ENCODE measurements around the gene MTFMT.
A peak's percentile ranks its signal among the peaks of the same experiment; 100 is the strongest.
"Not testable (repeated sequence)": the region's sequence is repeated elsewhere in the genome, so short reads cannot be mapped to it uniquely, and the experiment has no call there.

Gene MTFMT

DNA sequence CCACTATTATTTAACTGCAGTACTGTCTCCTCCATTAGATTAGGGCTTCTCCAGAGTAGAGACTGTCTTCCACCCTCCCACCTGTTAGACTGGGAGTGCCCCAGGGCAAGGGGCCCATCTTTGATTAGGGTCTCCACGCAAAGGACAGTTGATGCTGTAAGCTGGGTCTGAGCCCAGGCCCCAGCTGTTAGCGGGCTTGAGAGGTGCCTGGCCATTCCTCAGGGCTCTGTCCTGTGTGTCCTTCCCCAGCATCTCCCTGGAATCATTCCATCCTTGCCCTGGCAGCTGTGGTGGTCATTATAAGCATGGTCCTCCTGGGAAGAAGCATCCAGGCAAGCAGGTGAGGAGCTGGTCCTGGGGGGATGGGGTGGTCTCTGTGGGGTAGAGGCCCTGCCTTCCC, 21.8 kb upstream of the MTFMT start:
- peaks cover 0 to 4% (median 0%) of the 10 kb centered on the region in 11 experiments; a peak in 1 of 22 replicates for H4K20me1 ChIP-seq
- peaks cover 27 to 41% (median 37%) of the 10 kb centered on the region in 10 experiments for H3K4me1 ChIP-seq
- H3K9me3 ChIP-seq (replicated peaks in 1 of 11): no peaks in the 10 kb centered on the region
- H3K9ac ChIP-seq: no peak overlapping the region
- H3K36me3 ChIP-seq: no peaks in the 10 kb centered on the region
- H3K27ac ChIP-seq: no peak overlapping the region
- no peaks in the 10 kb centered on the region for H3K27me3 ChIP-seq
- no peak for TF ChIP-seq Cebpa-rat (IDR thresholded peaks at IDR 0.05)
- H3K4me2 ChIP-seq: no peak overlapping the region
- H3K4me3 ChIP-seq: no peak overlapping the region

DNA sequence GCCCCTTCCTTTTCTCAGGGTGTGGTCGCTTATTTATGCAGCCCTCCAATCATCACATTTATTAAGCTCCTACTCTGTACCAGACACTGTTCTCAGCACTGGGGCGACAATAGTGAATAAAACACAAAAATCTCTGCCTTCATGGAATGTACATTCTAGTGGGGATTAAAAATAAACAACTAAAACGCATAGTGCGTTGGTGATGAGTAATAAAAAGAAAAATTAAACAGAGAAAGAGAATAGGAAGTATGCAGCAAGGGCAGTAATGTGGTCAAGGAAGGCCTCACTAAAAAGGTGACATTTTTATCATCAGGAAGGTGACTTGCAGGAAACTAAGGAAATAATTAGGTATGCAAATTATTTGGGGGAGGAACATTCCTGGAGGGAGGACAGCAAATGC, 20.8 kb upstream of the MTFMT start:
- peak overlapping the region; percentile 62 to 89 (median 81); a peak in 19 of 22 replicates for H3K4me2 ChIP-seq
- H4K20me1 ChIP-seq: peaks cover 0 to 4% (median 0%) of the 10 kb centered on the region in 11 experiments; a peak in 1 of 22 replicates
- no peaks in the 10 kb centered on the region for H3K36me3 ChIP-seq
- H3K9me3 ChIP-seq (replicated peaks in 1 of 11): no peaks in the 10 kb centered on the region
- H3K27ac ChIP-seq: no peak overlapping the region
- H3K4me1 ChIP-seq: peaks cover 18 to 32% (median 28%) of the 10 kb centered on the region in 10 experiments
- H3K9ac ChIP-seq: no peak overlapping the region
- H3K27me3 ChIP-seq: no peaks in the 10 kb centered on the region
- no peak for TF ChIP-seq Cebpa-rat (IDR thresholded peaks at IDR 0.05)
- no peak overlapping the region for H3K4me3 ChIP-seq

- H3K27ac ChIP-seq: peak overlapping the region in 1 of 11 experiments; percentile 31; a peak in 1 of 22 replicates
- peaks cover 17 to 23% (median 21%) of the 10 kb centered on the region in 10 experiments for H3K4me1 ChIP-seq
- no peaks in the 10 kb centered on the region for H3K36me3 ChIP-seq
- H3K4me3 ChIP-seq: peak overlapping the region in 6 of 10 experiments; percentile 21 to 62 (median 38); a peak in 7 of 20 replicates
- no peak for TF ChIP-seq Cebpa-rat (IDR thresholded peaks at IDR 0.05)
- H3K9ac ChIP-seq: 0 out of 22 replicates have a peak overlapping the region, but pooled peaks of 1 of the 11 experiments have one; percentile 19
- no peaks in the 10 kb centered on the region for H3K9me3 ChIP-seq (replicated peaks in 1 of 11)
- H3K27me3 ChIP-seq: no peaks in the 10 kb centered on the region
- H4K20me1 ChIP-seq: no peaks in the 10 kb centered on the region
- H3K4me2 ChIP-seq: peak overlapping the region; percentile 62 to 89 (median 81)
Measured at GRCh38 chr15:65049418-65049840, 20.0 kb upstream of the MTFMT start.

- no peak overlapping the region for H3K4me2 ChIP-seq
- TF ChIP-seq Cebpa-rat (IDR thresholded peaks at IDR 0.05): no peak
- no peaks in the 10 kb centered on the region for H3K36me3 ChIP-seq
- H3K27ac ChIP-seq: no peak overlapping the region
- no peaks in the 10 kb centered on the region for H3K9me3 ChIP-seq (replicated peaks in 1 of 11)
- H3K27me3 ChIP-seq: no peaks in the 10 kb centered on the region
- no peaks in the 10 kb centered on the region for H4K20me1 ChIP-seq
- H3K4me3 ChIP-seq: no peak overlapping the region
- no peak overlapping the region for H3K9ac ChIP-seq
- peaks cover 16 to 29% (median 21%) of the 10 kb centered on the region in 10 experiments for H3K4me1 ChIP-seq
Measured at GRCh38 chr15:65048241-65048640, 18.8 kb upstream of the MTFMT start.

DNA sequence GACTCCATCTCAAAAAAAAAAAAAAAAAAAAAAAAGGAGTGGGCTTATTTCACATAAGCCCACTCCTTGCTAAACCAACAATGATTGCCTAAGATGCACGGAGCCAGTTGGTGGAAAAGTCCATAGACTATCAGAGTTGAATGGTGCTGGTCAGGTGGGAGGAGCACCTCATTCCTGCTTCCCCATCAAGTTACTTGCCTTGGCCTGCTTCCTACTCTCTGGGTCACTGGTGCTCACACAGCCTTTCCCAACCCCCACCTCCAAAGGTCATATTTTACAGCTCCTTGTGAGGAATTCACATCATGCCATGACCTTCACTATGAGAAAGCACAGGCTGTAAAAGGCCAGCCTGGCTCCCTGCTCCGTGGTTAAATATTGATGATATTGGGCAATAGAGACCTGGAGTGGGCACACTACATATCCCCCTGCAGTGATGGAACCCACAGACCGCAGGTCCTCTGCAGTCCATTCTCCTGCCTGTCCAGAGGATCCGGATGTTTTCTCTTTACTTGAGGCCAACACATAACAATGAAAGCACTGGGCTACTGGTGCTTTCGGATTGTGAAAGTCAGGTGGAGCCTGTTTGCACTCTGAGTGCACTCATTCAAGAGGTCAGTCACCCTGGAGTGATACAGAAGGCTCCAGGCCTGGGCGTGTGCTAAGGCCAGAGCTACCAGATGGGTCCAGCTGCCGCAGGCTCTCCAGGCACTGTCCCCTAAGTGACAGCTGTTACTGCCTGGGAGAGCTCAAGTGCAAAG, 15.5 kb upstream of the MTFMT start, which contains the start of gene SLC51B:
SLC51B (plus strand) TSS at position 664 of the 758 bp plus-strand sequence. CDS start 4,618 bp downstream, outside the sequence.
- Histone ChIP-seq H4K20me1 (no peaks in the 10 kb centered on the region), H3K9ac (no peak within 1 kb of the TSS), H3K4me3 (no peak within 1 kb of the TSS), H3K27ac (no peak within 1 kb of the TSS), H3K4me1 (peaks cover 8 to 29% (median 13%) of the 10 kb centered on the region in 10 experiments), H3K36me3 (no peaks in the 10 kb centered on the region), H3K27me3 (no peaks in the 10 kb centered on the region), H3K4me2 (peak within 1 kb of the TSS in 3 of 11 experiments; percentile 44 to 55 (median 53); a peak in 5 of 22 replicates), H3K9me3 (replicated peaks in 1 of 11) (no peaks in the 10 kb centered on the region)
- TF ChIP-seq Cebpa-rat (IDR thresholded peaks at IDR 0.05): 0 out of 22 replicates have a peak, but pooled peaks of 1 of the 11 experiments have one; percentile 9

GRCh38 chr15:65044218-65044617, 14.8 kb upstream of the MTFMT start:
- Histone ChIP-seq H3K4me2 (peak overlapping the region in 3 of 11 experiments; percentile 44 to 55 (median 53); a peak in 5 of 22 replicates), H3K4me1 (peaks cover 2 to 23% (median 6%) of the 10 kb centered on the region in 10 experiments)
- H3K27ac ChIP-seq; H3K36me3 ChIP-seq; H3K9ac ChIP-seq; H4K20me1 ChIP-seq; H3K9me3 ChIP-seq (replicated peaks in 1 of 11); H3K27me3 ChIP-seq; H3K4me3 ChIP-seq: not testable (repeated sequence)

DNA sequence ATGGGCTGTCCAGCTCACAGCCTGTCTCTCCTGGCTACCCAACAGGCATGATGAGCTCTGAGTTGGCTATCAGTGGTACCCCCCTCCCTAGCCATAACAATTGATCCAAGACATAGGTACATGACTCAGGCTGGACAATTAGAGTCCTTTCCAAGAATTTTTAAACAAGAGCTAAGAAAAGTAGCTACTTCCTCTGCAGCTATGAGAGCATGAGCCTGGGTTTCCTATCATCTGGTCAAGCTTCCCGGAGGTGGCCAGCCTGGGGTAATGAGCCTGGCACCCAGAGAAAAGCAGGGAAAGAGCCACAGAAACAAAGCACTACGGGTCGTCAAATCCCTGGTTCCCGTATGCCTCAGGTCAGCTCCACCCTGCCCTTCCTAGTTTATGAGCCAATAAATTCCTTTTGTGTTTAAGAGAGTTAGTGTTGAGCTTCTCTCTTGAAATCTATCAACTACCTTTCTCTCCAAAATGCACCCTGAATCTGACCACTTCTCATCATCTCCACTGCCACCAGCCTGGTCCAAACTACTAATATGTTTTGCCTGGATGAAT, 13.4 kb upstream of the MTFMT start:
- no peak overlapping the region for H3K4me3 ChIP-seq
- peaks cover 0 to 23% (median 0%) of the 10 kb centered on the region in 10 experiments; a peak in 6 of 20 replicates for H3K4me1 ChIP-seq
- no peaks in the 10 kb centered on the region for H3K27me3 ChIP-seq
- no peaks in the 10 kb centered on the region for H4K20me1 ChIP-seq
- no peaks in the 10 kb centered on the region for H3K36me3 ChIP-seq
- no peak for TF ChIP-seq Cebpa-rat (IDR thresholded peaks at IDR 0.05)
- H3K27ac ChIP-seq: no peak overlapping the region
- H3K9ac ChIP-seq: no peak overlapping the region
- 0 out of 22 replicates have a peak overlapping the region, but pooled peaks of 2 of the 11 experiments have one; percentile 4 to 10 for H3K4me2 ChIP-seq
- no peaks in the 10 kb centered on the region for H3K9me3 ChIP-seq (replicated peaks in 1 of 11)

- Histone ChIP-seq H3K36me3 (no peaks in the 10 kb centered on the region), H3K27me3 (no peaks in the 10 kb centered on the region), H3K4me3 (no peak overlapping the region), H3K27ac (no peak overlapping the region), H3K9ac (no peak overlapping the region), H3K9me3 (replicated peaks in 1 of 11) (no peaks in the 10 kb centered on the region), H4K20me1 (no peaks in the 10 kb centered on the region), H3K4me1 (peaks cover 0 to 23% (median 0%) of the 10 kb centered on the region in 10 experiments; a peak in 6 of 20 replicates), H3K4me2 (peak overlapping the region in 2 of 11 experiments; percentile 10 to 45; a peak in 1 of 22 replicates)
- no peak for TF ChIP-seq Cebpa-rat (IDR thresholded peaks at IDR 0.05)
Measured at GRCh38 chr15:65041787-65042186, 12.3 kb upstream of the MTFMT start.

GRCh38 chr15:65040461-65040860, 11.0 kb upstream of the MTFMT start:
- Histone ChIP-seq H3K4me3 (no peak overlapping the region), H3K9ac (no peak overlapping the region)

More at GRCh38 chr15:65040461-65040860, 11.0 kb upstream of the MTFMT start:
- TF ChIP-seq Cebpa-rat (IDR thresholded peaks at IDR 0.05): no peak
- Histone ChIP-seq H3K9me3 (replicated peaks in 1 of 11) (no peaks in the 10 kb centered on the region), H3K27me3 (no peaks in the 10 kb centered on the region), H4K20me1 (no peaks in the 10 kb centered on the region), H3K4me1 (peaks cover 0 to 23% (median 0%) of the 10 kb centered on the region in 10 experiments; a peak in 6 of 20 replicates), H3K36me3 (no peaks in the 10 kb centered on the region), H3K4me2 (no peak overlapping the region), H3K27ac (no peak overlapping the region)
